ENCODE data around the gene ESRRA. TPM values are rescaled to one million over a fixed set of nuclear protein-coding genes. Genes with fewer than 3 reads are reported as not detected.

The ESRRA gene
- polyA plus RNA-seq, 3 donors from 2014 or later = 4.6 to 18.0 (median 8.7) TPM

GRCh38 chr11:64360448-64360921 lies 55.2 kb downstream of the ESRRA start:
- H3K9me3 Mint-ChIP-seq = no peaks in the 10 kb centered on the region
- H3K4me3 Mint-ChIP-seq = peak overlapping the region; percentile 81 to 93 (median 88)
- peak overlapping the region in 4 of 6 donors; percentile 24 to 76 (median 36) for H3K27ac Mint-ChIP-seq
- H3K4me1 Mint-ChIP-seq = peaks cover 17 to 30% of the 10 kb centered on the region in 2 donors
- peaks cover 8 to 19% (median 11%) of the 10 kb centered on the region in 3 donors for H3K36me3 Mint-ChIP-seq
- no peak for DNase-seq
- no peaks in the 10 kb centered on the region for H3K27me3 Mint-ChIP-seq (ENCODE audit: low read depth in 3 of 3)

GRCh38 chr11:64361659-64362058 lies 56.3 kb downstream of the ESRRA start:
- no peak for DNase-seq
- Mint-ChIP-seq H3K36me3 (peaks cover 12 to 21% (median 15%) of the 10 kb centered on the region in 3 donors), H3K27me3 (ENCODE audit: low read depth in 3 of 3) (no peaks in the 10 kb centered on the region), H3K4me1 (peaks cover 17 to 27% of the 10 kb centered on the region in 2 donors), H3K4me3 (no peak overlapping the region), H3K27ac (peak overlapping the region in 1 of 6 donors; percentile 12), H3K9me3 (no peaks in the 10 kb centered on the region)

GRCh38 chr11:64362339-64362738 lies 57.0 kb downstream of the ESRRA start:
- Mint-ChIP-seq H3K4me1 (peaks cover 17 to 26% of the 10 kb centered on the region in 2 donors), H3K27ac (peak overlapping the region in 1 of 6 donors; percentile 19), H3K4me3 (peak overlapping the region in 2 of 5 donors; percentile 14 to 38), H3K27me3 (ENCODE audit: low read depth in 3 of 3) (no peaks in the 10 kb centered on the region), H3K36me3 (peaks cover 14 to 22% (median 17%) of the 10 kb centered on the region in 3 donors), H3K9me3 (no peaks in the 10 kb centered on the region)
- DNase-seq = no peak

GRCh38 chr11:64364435-64364834 lies 59.1 kb downstream of the ESRRA start:
- no peak for DNase-seq
- Mint-ChIP-seq H3K4me3 (no peak overlapping the region), H3K4me1 (peaks cover 16 to 18% of the 10 kb centered on the region in 2 donors), H3K27ac (peak overlapping the region in 1 of 6 donors; percentile 55), H3K9me3 (no peaks in the 10 kb centered on the region), H3K27me3 (ENCODE audit: low read depth in 3 of 3) (no peaks in the 10 kb centered on the region), H3K36me3 (peaks cover 17 to 22% (median 19%) of the 10 kb centered on the region in 3 donors)

- Mint-ChIP-seq H3K27ac (no peak overlapping the region), H3K36me3 (peaks cover 17 to 22% (median 19%) of the 10 kb centered on the region in 3 donors), H3K27me3 (ENCODE audit: low read depth in 3 of 3) (no peaks in the 10 kb centered on the region), H3K9me3 (no peaks in the 10 kb centered on the region), H3K4me1 (peaks cover 11 to 13% of the 10 kb centered on the region in 2 donors), H3K4me3 (no peak overlapping the region)
- DNase-seq = no peak
Measured at GRCh38 chr11:64364911-64365310, 59.6 kb downstream of the ESRRA start.

Other genes starting within 250 kb of the ESRRA start
- 1 to 10 TPM; 4.8 to 7.1 (median 6.5) TPM for gene MACROD1, start 139.4 kb upstream of the ESRRA start, polyA plus RNA-seq
- 100 to 1,000 TPM in 1 of 3 donors, 10 to 100 TPM in 2; 51.3 to 113 (median 57.3) TPM for gene STIP1, start 119.4 kb upstream of the ESRRA start, polyA plus RNA-seq
- 100 to 1,000 TPM; 181 to 297 (median 236) TPM for gene FERMT3, start 98.8 kb upstream of the ESRRA start, polyA plus RNA-seq
- gene TRPT1, start 79.3 kb upstream of the ESRRA start, polyA plus RNA-seq = 10 to 100 TPM; 42.2 to 51.0 (median 43.8) TPM
- gene NUDT22, start 79.2 kb upstream of the ESRRA start, polyA plus RNA-seq = 10 to 100 TPM; 64.9 to 95.4 (median 74.9) TPM
- 10 to 100 TPM; 25.2 to 32.6 (median 26.7) TPM for gene DNAJC4, start 75.0 kb upstream of the ESRRA start, polyA plus RNA-seq
- gene VEGFB, start 70.9 kb upstream of the ESRRA start, polyA plus RNA-seq = 10 to 100 TPM in 1 of 3 donors, 1 to 10 TPM in 2; 6.7 to 10.3 (median 9.4) TPM
- gene FKBP2, start 64.4 kb upstream of the ESRRA start, polyA plus RNA-seq = 100 to 1,000 TPM; 110 to 142 (median 130) TPM
- gene PPP1R14B, start 58.6 kb upstream of the ESRRA start, polyA plus RNA-seq = 10 to 100 TPM; 16.6 to 34.9 (median 33.3) TPM
- gene PLCB3, start 54.0 kb upstream of the ESRRA start, polyA plus RNA-seq = under 1 TPM in 2 of 3 donors, not detected in 1; 0.33 to 0.49 TPM
- gene BAD, start 20.9 kb upstream of the ESRRA start, polyA plus RNA-seq = 10 to 100 TPM; 67.7 to 87.5 (median 77.3) TPM
- 10 to 100 TPM in 1 of 3 donors, 1 to 10 TPM in 2; 6.9 to 11.6 (median 7.4) TPM for gene GPR137, start 19.7 kb upstream of the ESRRA start, polyA plus RNA-seq
- not detected for gene KCNK4, start 14.2 kb upstream of the ESRRA start, polyA plus RNA-seq
- not detected for gene CATSPERZ, start 5.2 kb upstream of the ESRRA start, polyA plus RNA-seq
- gene TRMT112, start 12.0 kb downstream of the ESRRA start, polyA plus RNA-seq = 100 to 1,000 TPM; 216 to 464 (median 322) TPM
- gene PRDX5, start 12.6 kb downstream of the ESRRA start, polyA plus RNA-seq = 100 to 1,000 TPM; 319 to 558 (median 418) TPM
- 10 to 100 TPM; 10.3 to 86.7 (median 16.4) TPM for gene CCDC88B, start 34.7 kb downstream of the ESRRA start, polyA plus RNA-seq
- 10 to 100 TPM in 1 of 3 donors, 1 to 10 TPM in 2; 5.0 to 16.7 (median 8.5) TPM for gene RPS6KA4, start 53.6 kb downstream of the ESRRA start, polyA plus RNA-seq